Endothelial cell of umbilical vein (primary cell): ENCODE measurements around the gene SLC15A3. TPM values are rescaled to one million over a fixed set of nuclear protein-coding genes. Genes with fewer than 3 reads are reported as not detected.

Experiments
- BruUV-seq: library from RNA; stranded (reverse); fragments of 400-500 nt; replicated peaks from 2 replicates; lab custom pipeline; 2021; lab: Mats Ljungman, UMichigan
- CTCF ChIA-PET: fragments of 300-600, 350-600 bp; sonication (Branson Sonifier 250); formaldehyde crosslinking; loops from one replicate; lab custom pipeline; 2021; ENCODE audit warnings: antibody characterized with exemption, inconsistent platforms; lab: Charles Lee
- POLR2A ChIA-PET: fragments of 300-600, 350-600 bp; sonication (Branson Sonifier 250); formaldehyde crosslinking; loops from one replicate; lab custom pipeline; 2021; ENCODE audit warnings: antibody characterized with exemption, inconsistent platforms; lab: Charles Lee
- DNase-seq: peaks from one replicate; pipeline ENCODE4 v3.0.0-alpha.2; 2011; ENCODE audit warnings: low read depth, low spot score
- FAIRE-seq: peaks from 2 replicates; lab custom pipeline; 2011; peaks lifted over from hg19 to GRCh38; lab: Jason Lieb, UNC
- H2AFZ ChIP-seq: 2 replicates; pipeline ENCODE4 v1.6.0; 2012; ENCODE audit warnings: low read depth, low read length, control low read depth, inconsistent platforms
- H3K27ac ChIP-seq: 2 replicates; pipeline ENCODE4 v1.5.1; 2011; ENCODE audit warnings: low read depth, mild to moderate bottlenecking, control low read depth, low read length, moderate library complexity; ENCODE audit not compliant: insufficient read depth
- H3K27me3 ChIP-seq, 2 experiments: 2 replicates each; pipeline versions ENCODE4 v1.6.0 to v1.6.1; 2011; ENCODE audit warnings: low read length in 2 of 2, mixed read lengths in 1 of 2; ENCODE audit not compliant: control insufficient read depth in 2 of 2, insufficient read depth in 2 of 2
- H3K36me3 ChIP-seq, 2 experiments: 2 replicates in 1 of 2; 3 replicates in 1 of 2; pipeline ENCODE4 v1.5.1; 2011; ENCODE audit warnings: low read length in 2 of 2, mild to moderate bottlenecking in 1 of 2, moderate library complexity in 1 of 2; ENCODE audit not compliant: control insufficient read depth in 2 of 2, insufficient read depth in 2 of 2; ENCODE audit errors: extremely low read depth in 1 of 2
- H3K4me1 ChIP-seq: 3 replicates; pipeline ENCODE4 v1.5.1; 2011; ENCODE audit warnings: mild to moderate bottlenecking, low read length; ENCODE audit not compliant: control insufficient read depth, insufficient read depth; ENCODE audit errors: extremely low read depth
- H3K4me2 ChIP-seq: 2 replicates; pipeline ENCODE4 v1.6.1; 2011; ENCODE audit warnings: low read length, control low read depth, mixed read lengths; ENCODE audit not compliant: insufficient read depth
- H3K4me3 ChIP-seq, 3 experiments: fragments of 200-600 bp in 1 of 3; sonication (generic), shearing (Covaris generic) in 1 of 3; replicated peaks in 1 of 3; 2 replicates each; pipeline ENCODE4 v1.5.1; 2011 to 2016; ENCODE audit warnings: control low read depth in 3 of 3, low read length in 3 of 3, mild to moderate bottlenecking in 2 of 3, inconsistent platforms in 1 of 3, low read depth in 1 of 3, moderate library complexity in 1 of 3; ENCODE audit not compliant: insufficient read depth in 1 of 3
- H3K79me2 ChIP-seq: 2 replicates; pipeline ENCODE4 v1.6.0; 2012; ENCODE audit warnings: low read length, inconsistent platforms; ENCODE audit not compliant: control insufficient read depth, insufficient read depth
- H3K9ac ChIP-seq: replicated peaks from 2 replicates; pipeline ENCODE3; 2011; ENCODE audit warnings: low read length, control low read depth; ENCODE audit not compliant: insufficient read depth; ENCODE audit errors: extremely low read depth
- H3K9me1 ChIP-seq: replicated peaks from 3 replicates; pipeline ENCODE4 v1.6.0; 2011; ENCODE audit warnings: mild to moderate bottlenecking, low read length; ENCODE audit not compliant: control insufficient read depth, insufficient read depth; ENCODE audit errors: extremely low read depth
- H3K9me3 ChIP-seq: replicated peaks from 2 replicates; pipeline ENCODE4 v1.5.1; 2012; ENCODE audit warnings: low read length, inconsistent platforms; ENCODE audit not compliant: control insufficient read depth, insufficient read depth
- H4K20me1 ChIP-seq: replicated peaks from 2 replicates; pipeline ENCODE3; 2011; ENCODE audit warnings: mild to moderate bottlenecking, low read length; ENCODE audit not compliant: control insufficient read depth, insufficient read depth; ENCODE audit errors: extremely low read depth
- CTCF ChIP-seq, 2 donors: IDR thresholded peaks; 1 replicate in 1 of 2; 2 replicates in 1 of 2; pipeline ENCODE4 v1.5.1; 2011; ENCODE audit warnings: low read length in 2 of 2, mild to moderate bottlenecking in 2 of 2, moderate library complexity in 2 of 2, control low read depth in 1 of 2, inconsistent platforms in 1 of 2, low read depth in 1 of 2; ENCODE audit not compliant: insufficient read depth in 1 of 2; ENCODE audit errors: extremely low read depth in 1 of 2
- EZH2 ChIP-seq: IDR thresholded peaks from 2 replicates; pipeline ENCODE4 v1.6.1; 2012; ENCODE audit warnings: borderline replicate concordance, low read depth, mild to moderate bottlenecking, moderate library complexity, low read length, inconsistent platforms; ENCODE audit not compliant: severe bottlenecking
- FOS ChIP-seq: IDR thresholded peaks from 2 replicates; pipeline ENCODE4 v1.6.1; 2011; ENCODE audit warnings: mild to moderate bottlenecking, low read length, moderate library complexity, borderline replicate concordance; ENCODE audit not compliant: insufficient read depth
- GATA2 ChIP-seq: IDR thresholded peaks from 2 replicates; pipeline ENCODE4 v1.7.0; 2011; ENCODE audit warnings: low read depth, mild to moderate bottlenecking, moderate library complexity, mixed read lengths, low read length; ENCODE audit not compliant: insufficient read length, insufficient read depth
- JUN ChIP-seq: IDR thresholded peaks from 2 replicates; pipeline ENCODE4 v1.6.1; 2011; ENCODE audit warnings: borderline replicate concordance, low read depth; ENCODE audit not compliant: insufficient read length, insufficient read depth
- MAX ChIP-seq: IDR thresholded peaks from 2 replicates; pipeline ENCODE4 v1.6.1; 2011; ENCODE audit not compliant: insufficient read depth, insufficient read length
- MYC ChIP-seq: IDR thresholded peaks from one replicate; pipeline ENCODE4 v1.6.1; 2011; ENCODE audit warnings: mild to moderate bottlenecking, low read depth, low read length
- POLR2A ChIP-seq: IDR thresholded peaks from 2 replicates; pipeline ENCODE4 v1.6.1; 2012; ENCODE audit warnings: low read depth, mild to moderate bottlenecking, control low read depth, low read length
- POLR2AphosphoS5 ChIP-seq: IDR thresholded peaks from 2 replicates; pipeline ENCODE4 v1.6.1; 2012; ENCODE audit warnings: low read depth, mild to moderate bottlenecking, control low read depth, low read length, moderate library complexity; ENCODE audit not compliant: insufficient read depth
- dilution Hi-C: fragments of 300-500 bp; cut with MboI; formaldehyde crosslinking; loops from one replicate; pipeline ENCODE4 v1.15.0; 2019; ENCODE audit warnings: low sequenced_read_pairs; ENCODE audit not compliant: extremely low pct_ligation_motif_present
- intact Hi-C: fragments of 100-400 bp; cut with micrococcal nuclease; formaldehyde crosslinking; loops from one replicate; pipeline ENCODE4 v1.10.0; 2022
- polyA plus RNA-seq, 4 experiments: library from polyadenylated mRNA; depleted of rRNA in 3 of 4; stranded (reverse) in 3 of 4; unstranded in 1 of 4; fragments of >200 nt; gene quantifications; 2 replicates each; pipeline versions ENCODE4 v1.2.1 to v1.2.3, GENCODE V29; 2011 to 2012; ENCODE audit warnings: missing spikeins in 1 of 4
- total RNA-seq: library from RNA; stranded (reverse); gene quantifications from 2 replicates; pipeline ENCODE4 v1.2.3, GENCODE V29; 2021

SLC15A3 gene
- total and polyA plus RNA-seq, 2 donors (not counting 3 experiments of a cell fraction or from before 2014, with no cell fraction given), result 3.3 to 4.4 TPM

GRCh38 chr11:60972182-60973030, 20.4 kb upstream of the SLC15A3 start:
- H3K79me2 ChIP-seq, result no peaks in the 10 kb centered on the region
- ChIA-PET CTCF (interaction anchor here (0.5 to 1.1 kb wide), 3 partner anchors 10 to 197 kb away, joined by 3 to 5 read pairs (median 3); no protein-coding TSS in a partner anchor), POLR2A (no interaction called here)
- no peak overlapping the region for H2AFZ ChIP-seq
- H3K36me3 ChIP-seq, result no peaks in the 10 kb centered on the region
- FAIRE-seq (no peak), DNase-seq (no peak)
- H3K4me3 ChIP-seq, result no peak overlapping the region
- intact Hi-C loops, result no loop called here
- H3K4me2 ChIP-seq, result no peak overlapping the region
- H3K27me3 ChIP-seq, result peaks cover 3 to 5% of the 10 kb centered on the region in 2 experiments
- H3K9me1 ChIP-seq, result no peaks in the 10 kb centered on the region
- H3K9me3 ChIP-seq, result no peaks in the 10 kb centered on the region
- H3K9ac ChIP-seq, result no peak overlapping the region
- BruUV-seq, result no TSS peak
- no peaks in the 10 kb centered on the region for H3K4me1 ChIP-seq
- H3K27ac ChIP-seq, result no peak overlapping the region
- no peaks in the 10 kb centered on the region for H4K20me1 ChIP-seq
- no peak for TF ChIP-seq FOS
- no peak for TF ChIP-seq EZH2
- no peak for TF ChIP-seq POLR2A
- no peak for TF ChIP-seq POLR2AphosphoS5
- TF ChIP-seq CTCF (IDR thresholded peaks at IDR 0.05; ENCODE audit: extremely low read depth in 1 of 2, insufficient read depth in 1 of 2, low read depth in 1 of 2, low read length in 2 of 2), result no peak
- TF ChIP-seq MYC, result no peak
- TF ChIP-seq MAX, result no peak
- TF ChIP-seq JUN, result no peak
- TF ChIP-seq GATA2, result no peak
- dilution Hi-C loops, result no loop called here
